Activated naive CD4-positive, alpha-beta T cell treated with anti-CD3 and anti-CD28 coated beads for 36 hours (primary cell): Measurements from ENCODE around the gene GPC4. TPM values are rescaled to one million over a fixed set of nuclear protein-coding genes. Genes with fewer than 3 reads are reported as not detected.

Experiments used
- CTCF ChIA-PET: fragments of 350-600 bp; sonication (Branson Sonifier 250); formaldehyde crosslinking; loops from one replicate; lab custom pipeline; 2021; ENCODE audit warnings: antibody characterized with exemption; lab: Charles Lee
- DNase-seq: peaks from one replicate; pipeline ENCODE4 v3.0.0-alpha.2; 2020
- H3K27ac Mint-ChIP-seq: one replicate; pipeline ENCODE4 v1.8.0; 2021; ENCODE audit warnings: mild to moderate bottlenecking, mixed read lengths
- H3K27me3 Mint-ChIP-seq: one replicate; pipeline ENCODE4 v1.8.0; 2021; ENCODE audit warnings: low read depth, mixed read lengths
- H3K36me3 Mint-ChIP-seq: one replicate; pipeline ENCODE4 v1.8.0; 2021; ENCODE audit warnings: low read depth, mixed read lengths
- H3K4me1 Mint-ChIP-seq: one replicate; pipeline ENCODE4 v1.8.0; 2021; ENCODE audit warnings: low read depth, mixed read lengths
- H3K4me3 Mint-ChIP-seq: one replicate; pipeline ENCODE4 v1.8.0; 2021; ENCODE audit warnings: mild to moderate bottlenecking, moderate library complexity, mixed read lengths
- H3K9me3 Mint-ChIP-seq: one replicate; pipeline ENCODE4 v1.8.0; 2021; ENCODE audit warnings: mixed read lengths
- intact Hi-C: fragments of 100-400 bp; cut with micrococcal nuclease; formaldehyde crosslinking; loops from one replicate; pipeline ENCODE4 v1.15.1; 2023
- total RNA-seq, 2 experiments: library from RNA; stranded (reverse); gene quantifications; one replicate each; pipeline ENCODE4 v1.2.3, GENCODE V29; 2021

The GPC4 gene
- total RNA-seq, 2 experiments from 2014 or later = 0.05 TPM

DNA sequence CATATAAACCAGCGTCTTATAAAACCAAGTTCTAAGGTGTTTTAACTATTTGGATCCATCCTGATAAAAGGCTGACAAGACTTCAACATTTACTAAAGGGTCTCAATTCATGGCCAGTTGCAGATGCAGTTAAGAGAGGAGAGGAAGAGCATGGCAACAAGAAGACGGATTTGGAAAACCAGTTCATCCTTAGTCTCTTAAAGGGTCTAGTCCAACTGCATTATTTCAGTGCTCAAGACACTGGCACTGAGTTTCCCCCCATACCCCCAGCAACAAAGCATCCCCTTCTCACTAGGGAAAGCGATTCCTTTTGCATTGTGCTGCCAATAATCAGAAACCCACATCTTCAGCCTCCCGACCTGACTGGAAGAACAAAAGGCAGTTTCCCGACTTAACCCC is 106.8 kb downstream of the GPC4 start:
- Mint-ChIP-seq H3K36me3 (no peaks in the 10 kb centered on the region), H3K9me3 (no peaks in the 10 kb centered on the region), H3K27me3 (peaks cover 9% of the 10 kb centered on the region), H3K4me3 (no peak overlapping the region), H3K27ac (no peak overlapping the region), H3K4me1 (no peaks in the 10 kb centered on the region)
- intact Hi-C loops = no loop called here
- no peak for DNase-seq
- CTCF ChIA-PET = no interaction called here

DNA sequence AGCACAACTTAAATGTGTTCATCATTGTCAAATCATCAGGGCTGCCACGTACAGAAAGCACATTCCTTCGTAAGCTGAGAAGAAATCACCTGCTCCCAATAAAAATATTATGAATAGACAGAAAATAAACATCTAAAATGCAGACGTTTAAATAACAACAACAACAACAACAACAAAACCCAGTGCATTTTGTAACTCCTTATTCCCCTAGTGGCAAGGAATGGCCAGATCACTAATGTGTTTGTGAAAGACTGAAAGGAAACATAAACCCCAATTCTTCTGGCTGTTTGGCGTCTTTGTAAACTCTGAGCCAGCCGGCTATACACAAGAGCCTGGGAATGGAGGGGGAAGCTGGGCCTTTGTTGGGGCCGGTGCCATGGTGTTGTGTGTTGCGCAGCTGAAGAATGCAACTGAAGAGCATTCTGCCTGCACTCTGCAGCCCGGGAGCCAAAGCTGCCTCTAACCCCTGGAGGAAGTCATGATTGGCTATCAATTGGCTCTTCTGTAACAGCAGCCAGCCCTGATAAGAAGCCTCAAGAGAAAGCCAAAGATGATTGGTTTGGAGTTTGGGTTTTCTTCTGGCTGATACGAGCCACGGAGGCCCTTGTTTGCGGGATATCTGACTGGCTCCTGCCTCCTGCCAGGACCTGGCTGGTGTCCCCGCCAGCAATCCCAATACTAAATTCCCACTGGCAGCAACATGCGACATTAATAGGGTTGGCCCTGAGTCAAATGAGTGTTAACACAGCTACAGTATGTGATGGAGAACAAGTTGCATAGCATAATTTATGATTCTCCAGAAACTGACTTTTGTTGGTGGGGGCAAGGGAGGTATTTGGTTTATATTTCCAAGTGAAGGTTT is 107.4 kb downstream of the GPC4 start:
- Mint-ChIP-seq H3K4me1 (no peaks in the 10 kb centered on the region), H3K27ac (no peak overlapping the region), H3K9me3 (no peaks in the 10 kb centered on the region), H3K4me3 (no peak overlapping the region), H3K36me3 (no peaks in the 10 kb centered on the region), H3K27me3 (peaks cover 8% of the 10 kb centered on the region)
- CTCF ChIA-PET = no interaction called here
- intact Hi-C loops = no loop called here
- no peak for DNase-seq

DNA sequence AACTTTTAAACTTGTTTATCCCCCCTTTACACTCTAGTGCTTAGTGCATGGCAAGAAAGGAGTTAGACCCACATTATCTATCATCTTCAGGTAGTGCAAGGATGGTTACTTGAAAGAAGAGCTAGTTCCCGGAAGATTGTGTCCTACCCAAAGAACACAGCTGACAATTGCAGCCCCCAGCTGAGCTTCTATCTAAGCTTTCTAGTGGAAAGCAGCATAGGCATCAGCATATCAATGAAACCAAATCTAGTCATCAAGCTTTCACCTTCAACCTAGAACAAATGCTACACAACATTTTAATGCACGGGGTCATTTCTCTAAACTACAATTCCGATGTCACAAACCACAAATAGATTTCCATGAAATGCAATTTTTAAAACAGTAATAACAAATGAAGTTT is 108.2 kb downstream of the GPC4 start:
- Mint-ChIP-seq H3K36me3 (no peaks in the 10 kb centered on the region), H3K4me1 (no peaks in the 10 kb centered on the region), H3K27ac (no peak overlapping the region), H3K27me3 (peaks cover 8% of the 10 kb centered on the region), H3K9me3 (no peaks in the 10 kb centered on the region), H3K4me3 (no peak overlapping the region)
- CTCF ChIA-PET = no interaction called here
- intact Hi-C loops = no loop called here
- DNase-seq = no peak

DNA sequence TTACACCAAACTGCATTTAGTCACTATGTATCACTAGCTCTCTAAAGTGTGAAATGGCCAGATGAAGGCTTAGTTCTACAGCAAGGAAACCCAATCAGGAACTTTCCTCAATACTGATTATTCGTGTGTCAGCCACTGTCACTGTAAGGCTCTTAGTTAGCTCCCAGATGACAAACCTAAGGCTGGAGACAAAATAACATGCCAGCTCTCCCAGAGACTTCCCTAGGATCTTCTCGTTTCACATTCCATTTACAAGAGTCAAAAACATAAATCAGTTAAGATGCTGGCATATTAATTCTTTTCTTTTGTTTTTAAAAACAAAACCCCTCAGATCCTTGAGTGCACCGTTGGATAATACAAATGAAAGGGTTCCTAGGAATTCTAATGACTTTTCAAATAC is 109.0 kb downstream of the GPC4 start:
- no peaks in the 10 kb centered on the region for H3K36me3 Mint-ChIP-seq
- DNase-seq = no peak
- peaks cover 5% of the 10 kb centered on the region for H3K27me3 Mint-ChIP-seq
- intact Hi-C loops = no loop called here
- no peaks in the 10 kb centered on the region for H3K9me3 Mint-ChIP-seq
- no peak overlapping the region for H3K27ac Mint-ChIP-seq
- no peaks in the 10 kb centered on the region for H3K4me1 Mint-ChIP-seq
- CTCF ChIA-PET = interaction anchor here (0.5 kb wide), 1 partner anchor 301 kb away, joined by 3 read pairs; no protein-coding TSS in a partner anchor
- no peak overlapping the region for H3K4me3 Mint-ChIP-seq

DNA sequence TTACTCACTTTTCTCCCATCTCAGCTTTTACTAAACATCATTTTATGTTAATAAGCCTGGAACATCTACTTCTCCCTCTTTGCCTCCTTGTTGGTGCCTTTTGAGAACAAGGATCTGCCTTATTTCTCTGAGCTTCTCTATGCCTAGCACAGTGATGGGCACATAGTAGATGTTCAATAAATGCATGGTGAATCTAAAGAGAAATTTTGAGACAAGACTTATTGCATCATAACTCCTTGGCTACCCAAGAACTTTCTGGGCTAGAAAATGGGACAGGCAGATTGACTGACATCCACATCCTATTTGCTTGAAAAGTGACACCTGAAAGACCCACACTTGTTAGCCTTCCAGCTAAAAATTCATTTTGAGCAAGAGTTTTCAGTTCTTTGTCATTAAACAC is 109.9 kb downstream of the GPC4 start:
- DNase-seq = no peak
- H3K27ac Mint-ChIP-seq = no peak overlapping the region

DNA sequence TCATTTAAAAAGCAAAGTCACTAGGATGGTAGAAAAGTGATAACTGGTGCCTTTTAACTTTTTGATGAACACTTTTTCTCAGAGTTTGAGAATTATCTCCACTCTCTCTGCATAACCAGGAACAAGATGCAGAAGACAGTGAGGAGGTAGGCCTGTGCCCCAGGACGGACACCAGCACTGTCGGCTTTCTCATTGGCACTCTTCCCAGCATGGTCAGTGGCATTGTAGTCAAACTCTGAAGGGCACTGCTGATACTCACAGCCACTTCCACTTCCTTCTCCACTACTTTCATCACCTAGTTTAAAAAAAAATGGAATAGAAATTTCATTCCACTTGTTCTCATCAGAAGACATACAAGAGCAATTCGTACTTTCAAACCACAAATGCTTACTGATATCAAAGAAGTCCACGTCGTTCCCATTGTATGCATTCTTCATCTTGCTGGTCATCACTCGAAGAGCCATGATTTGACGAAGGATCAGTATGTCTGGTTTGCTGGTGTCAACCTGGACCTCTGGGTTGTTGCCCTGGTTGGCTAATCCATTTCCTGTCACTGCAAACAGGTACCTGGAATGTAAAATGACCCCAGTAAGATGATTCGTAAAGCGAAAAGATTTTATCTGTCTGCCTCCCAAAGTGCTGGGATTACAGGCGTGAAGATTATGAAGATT is 112.4 kb downstream of the GPC4 start:
- H3K9me3 Mint-ChIP-seq = no peaks in the 10 kb centered on the region
- H3K36me3 Mint-ChIP-seq = no peaks in the 10 kb centered on the region
- no peak overlapping the region for H3K27ac Mint-ChIP-seq
- CTCF ChIA-PET = no interaction called here
- H3K4me1 Mint-ChIP-seq = no peaks in the 10 kb centered on the region
- no peaks in the 10 kb centered on the region for H3K27me3 Mint-ChIP-seq
- intact Hi-C loops = no loop called here
- no peak for DNase-seq
- no peak overlapping the region for H3K4me3 Mint-ChIP-seq

More for the DNA sequence above, 109.9 kb downstream of the GPC4 start:
- intact Hi-C loops = no loop called here
- H3K36me3 Mint-ChIP-seq = no peaks in the 10 kb centered on the region
- H3K9me3 Mint-ChIP-seq = no peaks in the 10 kb centered on the region
- H3K4me1 Mint-ChIP-seq = no peaks in the 10 kb centered on the region
- peaks cover 2% of the 10 kb centered on the region for H3K27me3 Mint-ChIP-seq
- no peak overlapping the region for H3K4me3 Mint-ChIP-seq
- CTCF ChIA-PET = no interaction called here

DNA sequence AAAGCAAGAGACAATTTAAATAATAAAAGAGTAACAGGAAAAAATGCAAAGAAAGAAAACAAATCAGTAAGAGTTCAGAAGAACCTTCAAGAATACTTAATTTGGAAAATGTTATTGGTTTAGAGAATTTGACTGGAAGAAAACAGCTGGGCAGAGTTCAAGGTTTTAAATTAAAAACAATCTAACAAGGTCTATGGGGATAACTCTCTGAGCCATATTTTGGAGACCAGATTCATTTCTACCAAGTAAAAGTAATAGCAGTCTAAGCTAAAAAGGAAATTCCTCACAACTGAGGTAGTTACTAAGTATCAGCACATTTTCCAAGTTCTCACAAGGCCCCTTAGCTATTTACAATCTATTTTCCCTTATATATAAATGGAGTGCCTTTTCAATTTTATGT is 114.7 kb downstream of the GPC4 start:
- Mint-ChIP-seq H3K27ac (no peak overlapping the region), H3K4me3 (no peak overlapping the region), H3K27me3 (no peaks in the 10 kb centered on the region), H3K9me3 (no peaks in the 10 kb centered on the region), H3K4me1 (no peaks in the 10 kb centered on the region), H3K36me3 (no peaks in the 10 kb centered on the region)
- DNase-seq = no peak
- CTCF ChIA-PET = no interaction called here
- intact Hi-C loops = no loop called here

DNA sequence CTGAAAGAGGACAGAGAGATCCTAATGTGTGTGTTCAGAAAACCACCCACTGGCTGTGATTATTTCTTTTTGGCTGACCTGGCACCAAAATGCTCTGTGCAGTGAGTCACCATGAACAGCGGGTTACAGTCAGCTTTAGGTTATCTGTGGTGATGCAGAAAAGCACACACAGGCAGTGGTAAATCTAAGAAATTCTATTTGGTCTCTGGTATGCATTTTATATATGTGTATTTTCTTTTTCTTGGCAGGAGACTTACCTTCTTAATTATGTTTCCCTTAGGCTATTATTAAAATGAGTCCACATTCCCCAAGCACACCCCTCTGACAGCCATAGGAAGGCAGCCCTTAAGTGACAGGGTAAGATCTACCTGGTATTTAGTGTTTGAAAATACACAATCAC is 118.0 kb downstream of the GPC4 start:
- intact Hi-C loops = no loop called here

DNA sequence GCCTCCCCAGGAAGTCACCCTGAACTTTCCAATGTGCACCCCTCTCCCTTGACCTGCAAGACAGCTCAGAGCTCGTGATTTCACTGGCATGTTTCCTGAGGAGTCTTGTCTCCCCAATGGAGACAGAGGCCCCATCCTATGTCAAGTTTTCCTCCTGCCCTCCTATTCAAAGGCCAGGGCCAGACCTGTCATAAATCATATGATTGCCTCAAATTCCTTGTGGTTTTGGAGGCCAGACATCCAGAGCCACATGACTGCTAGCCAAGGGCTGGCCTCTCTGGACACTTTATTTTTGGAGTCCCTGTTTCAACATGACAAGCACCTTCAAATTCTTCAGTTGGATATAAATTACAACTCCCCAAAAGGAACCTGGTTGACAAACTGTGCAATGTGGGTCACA is 121.2 kb downstream of the GPC4 start:
- H3K27me3 Mint-ChIP-seq = no peaks in the 10 kb centered on the region
- H3K4me1 Mint-ChIP-seq = no peaks in the 10 kb centered on the region
- H3K36me3 Mint-ChIP-seq = no peaks in the 10 kb centered on the region
- no peak overlapping the region for H3K4me3 Mint-ChIP-seq
- H3K27ac Mint-ChIP-seq = no peak overlapping the region
- no peak for DNase-seq
- intact Hi-C loops = no loop called here
- CTCF ChIA-PET = no interaction called here
- no peaks in the 10 kb centered on the region for H3K9me3 Mint-ChIP-seq

More for the DNA sequence above, 118.0 kb downstream of the GPC4 start:
- no peak for DNase-seq
- no peaks in the 10 kb centered on the region for H3K36me3 Mint-ChIP-seq
- CTCF ChIA-PET = no interaction called here
- H3K4me3 Mint-ChIP-seq = no peak overlapping the region
- H3K9me3 Mint-ChIP-seq = no peaks in the 10 kb centered on the region
- H3K4me1 Mint-ChIP-seq = no peaks in the 10 kb centered on the region
- no peak overlapping the region for H3K27ac Mint-ChIP-seq
- no peaks in the 10 kb centered on the region for H3K27me3 Mint-ChIP-seq

DNA sequence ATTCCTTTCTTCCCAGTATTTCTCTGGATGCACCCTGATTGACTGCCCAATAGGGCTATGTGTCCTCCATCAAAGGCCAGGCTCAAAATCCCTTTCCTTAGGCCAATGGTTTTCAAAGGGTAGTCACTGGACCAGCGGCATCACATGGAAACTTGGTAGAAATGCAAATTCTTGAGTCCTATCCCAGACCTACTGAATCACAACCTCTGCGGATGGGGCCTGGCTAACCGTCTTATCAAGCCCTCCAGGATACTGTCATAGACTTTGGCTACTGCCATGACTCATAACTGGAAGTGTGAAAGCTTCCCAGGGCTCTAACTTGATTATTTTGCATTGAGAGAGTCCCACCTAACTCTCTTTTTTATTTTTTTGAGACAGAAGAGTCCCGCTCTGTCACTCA is 125.2 kb downstream of the GPC4 start:
- H3K27ac Mint-ChIP-seq = no peak overlapping the region
- no peaks in the 10 kb centered on the region for H3K9me3 Mint-ChIP-seq
- intact Hi-C loops = no loop called here
- no peaks in the 10 kb centered on the region for H3K27me3 Mint-ChIP-seq
- no peaks in the 10 kb centered on the region for H3K36me3 Mint-ChIP-seq
- H3K4me3 Mint-ChIP-seq = no peak overlapping the region
- no peak for DNase-seq
- CTCF ChIA-PET = no interaction called here
- H3K4me1 Mint-ChIP-seq = no peaks in the 10 kb centered on the region

DNA sequence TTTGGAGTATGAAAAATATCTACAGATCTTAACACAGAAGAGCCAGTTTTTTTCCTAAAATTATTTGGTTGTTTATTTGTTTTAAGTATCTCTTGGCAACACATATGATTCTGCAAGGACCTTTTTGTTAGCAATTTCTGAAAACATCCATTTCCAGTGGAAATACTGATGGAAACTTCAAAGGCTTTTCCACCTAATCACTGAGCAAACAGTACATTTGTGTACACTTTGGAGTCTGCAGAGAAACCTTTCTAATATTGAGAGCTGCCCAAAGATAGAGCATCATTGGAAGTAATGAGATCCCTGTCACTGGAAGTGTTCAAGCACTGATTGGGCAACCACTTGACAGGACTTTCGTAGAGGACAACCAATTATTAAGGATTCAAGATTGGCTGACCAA is 127.4 kb downstream of the GPC4 start:
- H3K27me3 Mint-ChIP-seq = no peaks in the 10 kb centered on the region
- H3K36me3 Mint-ChIP-seq = no peaks in the 10 kb centered on the region
- no peak overlapping the region for H3K4me3 Mint-ChIP-seq
- CTCF ChIA-PET = no interaction called here
- no peak overlapping the region for H3K27ac Mint-ChIP-seq
- H3K4me1 Mint-ChIP-seq = no peaks in the 10 kb centered on the region
- H3K9me3 Mint-ChIP-seq = no peaks in the 10 kb centered on the region
- no peak for DNase-seq
- intact Hi-C loops = no loop called here

DNA sequence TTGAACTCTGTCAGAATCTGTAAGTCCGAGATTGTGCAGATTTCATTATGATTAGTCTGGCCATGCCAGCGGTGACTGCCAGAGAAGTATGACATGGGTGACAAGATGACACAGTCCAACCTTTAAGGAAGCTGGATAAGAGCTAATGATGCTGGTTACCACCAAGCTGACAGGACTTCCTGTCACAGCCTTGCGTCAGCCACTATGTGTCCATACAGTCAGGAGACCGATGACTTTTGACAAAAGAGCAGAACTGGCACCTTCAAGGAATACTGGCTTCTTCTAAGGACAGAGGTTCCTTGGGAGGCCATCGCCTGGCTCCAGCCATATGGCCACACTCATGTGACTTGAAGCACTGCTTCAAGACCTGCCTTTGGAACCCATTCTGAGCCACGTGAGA is 129.9 kb downstream of the GPC4 start:
- H3K27ac Mint-ChIP-seq = no peak overlapping the region
- intact Hi-C loops = no loop called here
- peaks cover 6% of the 10 kb centered on the region for H3K27me3 Mint-ChIP-seq
- DNase-seq = no peak
- peaks cover 4% of the 10 kb centered on the region for H3K9me3 Mint-ChIP-seq
- H3K36me3 Mint-ChIP-seq = no peaks in the 10 kb centered on the region
- CTCF ChIA-PET = no interaction called here
- no peak overlapping the region for H3K4me3 Mint-ChIP-seq
- no peaks in the 10 kb centered on the region for H3K4me1 Mint-ChIP-seq
